Measurements from ENCODE around the gene ANTXR1.
"Not testable (repeated sequence)": the region's sequence is repeated elsewhere in the genome, so short reads cannot be mapped to it uniquely, and the experiment has no call there.

Gene ANTXR1

GRCh38 chr2:69244882-69245281, 231.9 kb downstream of the ANTXR1 start:
- DNase-seq = no peak

GRCh38 chr2:69247583-69247982, 234.6 kb downstream of the ANTXR1 start:
- no peak for DNase-seq

DNA sequence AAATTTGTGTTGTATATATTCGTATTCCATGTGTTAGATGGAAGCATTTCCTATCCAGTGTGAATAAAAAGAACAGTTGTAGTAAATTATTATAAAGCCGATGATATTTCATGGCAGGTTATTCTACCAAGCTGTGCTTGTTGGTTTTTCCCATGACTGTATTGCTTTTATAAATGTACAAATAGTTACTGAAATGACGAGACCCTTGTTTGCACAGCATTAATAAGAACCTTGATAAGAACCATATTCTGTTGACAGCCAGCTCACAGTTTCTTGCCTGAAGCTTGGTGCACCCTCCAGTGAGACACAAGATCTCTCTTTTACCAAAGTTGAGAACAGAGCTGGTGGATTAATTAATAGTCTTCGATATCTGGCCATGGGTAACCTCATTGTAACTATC, 235.3 kb downstream of the ANTXR1 start:
- DNase-seq = no peak

- no peak for DNase-seq
Observed at GRCh38 chr2:69250981-69251380, 238.0 kb downstream of the ANTXR1 start.

- DNase-seq = no peak
Observed at GRCh38 chr2:69251943-69252342, 239.0 kb downstream of the ANTXR1 start.

- no peak for DNase-seq
Observed at GRCh38 chr2:69253112-69253511, 240.1 kb downstream of the ANTXR1 start.

- peak; percentile 67 for DNase-seq
Observed at GRCh38 chr2:69253611-69254301, 240.8 kb downstream of the ANTXR1 start.

DNA sequence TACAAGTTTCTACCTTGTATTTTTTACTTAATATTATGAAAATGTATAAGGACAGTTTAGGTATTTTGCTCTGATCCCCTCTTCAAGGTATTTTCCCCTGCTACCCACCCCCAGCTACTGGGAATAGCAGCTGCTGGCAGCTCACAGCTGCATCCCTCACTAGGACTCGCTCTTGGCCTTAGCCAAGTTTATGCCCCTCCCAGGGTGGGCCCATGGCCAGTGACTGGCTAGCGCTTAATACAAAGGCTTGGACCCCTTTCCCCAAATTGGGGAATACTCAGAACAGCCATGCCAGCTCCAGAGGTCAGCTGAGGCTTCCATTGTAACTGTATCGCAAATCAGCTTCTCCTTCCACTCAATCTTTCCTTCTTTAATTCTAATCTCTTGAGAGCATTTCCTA, 242.8 kb downstream of the ANTXR1 start:
- no peak for DNase-seq

- not testable (repeated sequence) for DNase-seq
Observed at GRCh38 chr2:69259994-69260591, 247.1 kb downstream of the ANTXR1 start.

GRCh38 chr2:69260666-69261065, 247.7 kb downstream of the ANTXR1 start:
- no peak for DNase-seq

DNA sequence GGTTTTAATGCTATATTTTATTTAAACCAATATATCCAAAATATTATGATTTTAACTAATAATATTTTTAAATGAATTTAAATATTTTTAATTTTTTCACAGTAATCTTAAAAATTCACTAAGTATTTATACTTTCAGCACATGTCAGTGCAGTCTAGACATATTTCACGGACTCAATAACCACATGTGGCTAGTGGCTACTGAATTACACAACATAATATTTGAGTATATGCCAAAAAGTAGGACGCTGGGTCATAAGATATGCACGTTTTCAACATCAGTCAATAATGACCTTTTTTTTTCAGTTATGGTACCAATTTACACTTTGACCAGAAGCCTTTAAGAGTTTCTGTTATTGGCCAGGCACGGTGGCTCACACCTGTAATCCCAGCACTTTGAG, 256.4 kb downstream of the ANTXR1 start:
- DNase-seq = no peak

DNA sequence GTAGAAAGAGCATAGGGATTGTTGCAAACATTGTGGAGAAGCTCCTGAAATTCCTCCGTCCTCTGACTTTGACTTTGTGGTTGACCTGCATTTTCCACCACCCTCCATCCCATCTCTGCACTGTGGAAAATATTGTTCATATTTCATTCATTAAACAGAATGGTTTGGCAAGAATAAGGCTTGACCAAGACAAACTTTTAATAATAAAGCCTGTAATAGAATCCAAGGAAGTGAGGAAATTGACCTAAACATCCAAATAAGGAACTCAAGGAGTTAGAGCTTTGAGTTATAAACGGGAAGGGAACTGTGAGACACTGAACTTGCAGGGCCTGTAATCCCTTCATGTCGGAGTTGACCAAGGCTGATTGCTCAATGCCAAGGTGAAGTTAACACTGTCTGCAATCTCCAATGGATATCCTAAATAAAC, 258.9 kb downstream of the ANTXR1 start:
- DNase-seq = no peak

DNA sequence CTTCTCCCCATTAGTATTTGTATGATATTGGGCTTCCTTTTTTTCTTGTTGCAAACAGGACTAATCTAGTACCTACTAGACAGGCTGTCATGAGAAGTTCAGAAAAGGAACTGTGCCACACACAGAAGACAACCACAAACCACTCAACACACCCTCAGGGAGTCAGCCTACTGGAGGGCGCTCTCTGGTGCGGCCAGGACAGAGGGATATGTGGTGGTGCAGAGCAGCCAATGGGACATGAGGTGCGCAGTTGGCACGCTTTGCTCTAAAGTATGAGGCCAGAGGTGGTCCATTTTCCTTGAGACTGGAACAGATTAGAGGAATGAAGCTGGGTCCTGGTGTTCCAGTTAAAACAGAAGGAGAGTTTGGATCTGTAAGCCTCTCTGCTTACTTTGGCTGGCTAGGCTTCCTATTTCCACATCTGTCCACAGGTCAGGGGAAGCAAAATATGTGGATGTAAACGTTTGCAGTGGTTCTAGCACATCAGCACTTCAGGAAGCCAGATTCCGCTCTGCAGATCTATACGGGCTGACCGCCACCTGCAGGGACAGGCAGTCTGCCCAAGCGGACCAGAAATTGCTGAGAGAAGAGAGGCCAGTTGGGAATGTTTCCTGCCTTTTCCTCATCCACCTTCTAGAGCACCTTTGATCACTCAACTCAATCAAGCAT, 260.0 kb downstream of the ANTXR1 start:
- DNase-seq = no peak

DNA sequence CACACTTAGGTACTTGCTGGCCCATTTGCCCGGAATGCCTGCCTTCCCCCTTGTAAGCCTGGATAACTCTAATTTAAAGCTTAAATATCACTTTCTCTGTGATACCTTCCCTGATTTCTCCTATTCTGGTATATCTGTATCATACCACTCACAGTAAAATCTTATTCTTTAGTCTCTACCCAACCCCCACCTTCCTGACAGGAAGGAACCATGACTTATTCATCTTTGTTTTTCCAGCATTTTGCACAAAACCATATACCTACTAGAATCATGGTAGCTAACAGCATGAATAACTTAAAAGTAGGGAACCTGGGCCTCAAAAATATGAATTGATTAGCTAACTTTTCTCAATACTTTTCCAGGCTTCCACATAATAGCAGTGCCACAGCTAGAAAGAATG, 262.5 kb downstream of the ANTXR1 start:
- no peak for DNase-seq

DNA sequence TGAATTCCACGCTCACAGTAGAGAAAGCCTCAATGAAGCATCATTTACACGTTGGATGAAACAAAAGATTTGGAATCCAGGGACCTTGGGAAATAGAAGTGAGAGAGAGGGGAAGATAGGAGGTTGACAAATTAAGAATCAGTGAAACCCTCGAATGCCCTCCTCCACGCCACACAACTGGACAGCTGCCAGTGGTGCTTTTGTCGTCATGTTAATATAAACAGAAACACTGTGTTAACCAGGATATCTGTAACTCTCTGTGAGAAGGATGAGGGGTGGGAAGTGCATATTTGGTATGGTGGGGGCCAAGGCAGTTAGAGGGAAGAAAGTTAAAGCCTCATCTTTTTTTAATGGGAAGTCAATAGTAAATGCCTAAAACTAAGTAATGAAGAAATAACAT, 265.4 kb downstream of the ANTXR1 start:
- no peak for DNase-seq

DNA sequence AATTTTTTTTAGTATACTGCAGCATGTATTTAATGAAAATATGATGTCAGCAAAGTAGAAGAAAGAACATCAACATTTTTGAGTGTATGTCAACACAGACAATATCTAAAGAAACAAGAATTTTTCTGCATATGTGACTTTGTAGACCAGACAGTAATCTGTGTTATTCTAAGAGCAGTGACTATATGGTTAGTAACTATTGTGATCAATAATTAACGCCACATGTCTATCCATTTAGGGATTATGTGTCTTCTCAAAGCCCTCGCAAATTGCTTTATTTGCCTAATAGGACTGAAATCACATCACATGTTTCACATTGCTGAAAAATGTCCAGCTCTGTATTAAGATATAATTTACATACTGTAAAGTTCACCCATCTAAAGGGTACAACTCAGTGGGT, 266.2 kb downstream of the ANTXR1 start:
- no peak for DNase-seq

GRCh38 chr2:69279931-69280681, 267.1 kb downstream of the ANTXR1 start:
- DNase-seq = no peak

DNA sequence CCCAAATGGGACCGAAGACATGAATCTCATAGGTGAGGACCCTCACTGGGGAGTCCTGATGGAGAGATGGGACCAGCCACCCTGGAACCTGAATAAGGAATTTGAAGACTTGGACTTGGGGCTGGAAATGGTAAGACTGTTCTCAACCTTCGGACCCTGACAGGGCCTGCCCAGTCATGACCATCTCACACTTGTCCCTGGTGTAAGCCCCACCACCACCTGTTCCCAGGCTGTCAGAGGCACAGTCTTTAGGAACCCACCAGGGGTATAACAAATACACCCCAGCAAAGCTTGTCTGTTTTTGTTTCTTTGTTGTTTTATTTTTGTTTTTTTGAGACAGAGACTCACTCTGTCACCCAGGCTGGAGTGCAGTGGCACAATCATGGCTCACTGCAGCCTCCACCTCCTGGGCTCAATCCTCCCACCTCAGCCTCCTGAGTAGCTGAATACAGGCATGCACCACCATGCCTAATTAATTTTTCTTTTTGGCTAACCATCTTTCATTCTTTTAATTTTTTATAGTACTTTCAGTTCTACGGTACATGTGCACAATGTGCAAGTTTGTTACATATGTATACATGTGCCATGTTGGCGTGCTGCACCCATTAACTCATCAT, 267.9 kb downstream of the ANTXR1 start:
- DNase-seq = no peak

GRCh38 chr2:69285379-69285894, 272.5 kb downstream of the ANTXR1 start:
- DNase-seq = no peak

DNA sequence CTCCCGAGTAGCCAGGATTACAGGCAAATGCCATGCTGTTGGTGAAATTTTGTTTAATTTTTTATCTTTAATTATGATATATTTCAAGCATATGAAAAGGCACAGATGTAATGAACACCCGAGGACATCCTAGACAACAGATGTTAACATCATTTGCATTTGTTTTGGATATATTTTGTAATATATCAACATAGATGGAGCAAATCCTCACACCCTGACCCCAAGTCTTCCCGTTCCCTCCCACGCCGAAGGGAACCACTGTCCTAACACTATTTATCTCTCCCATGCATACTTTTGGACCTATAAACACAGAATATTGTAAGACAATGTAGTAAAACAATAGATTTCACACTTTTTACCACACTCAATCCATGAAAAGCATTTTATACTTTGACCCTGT, 274.6 kb downstream of the ANTXR1 start:
- DNase-seq = no peak

DNA sequence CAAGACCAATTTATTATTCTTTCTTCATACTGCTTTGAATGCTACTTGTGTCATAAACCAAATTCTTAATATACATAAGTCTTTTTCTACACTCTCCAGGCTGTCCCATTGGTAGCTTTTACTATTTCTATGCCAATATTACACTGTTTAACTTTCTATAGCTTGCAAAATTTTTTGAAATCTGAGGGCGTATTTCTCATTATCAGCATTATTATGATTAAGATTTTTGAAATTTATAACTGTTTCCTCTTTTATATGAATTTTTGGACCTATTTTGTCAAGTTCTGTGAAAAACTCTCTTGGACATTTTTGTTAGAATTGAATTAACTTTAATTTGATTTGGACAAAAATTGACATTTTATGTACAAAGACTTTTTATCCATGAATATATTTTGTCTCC, 275.4 kb downstream of the ANTXR1 start:
- DNase-seq = no peak

DNA sequence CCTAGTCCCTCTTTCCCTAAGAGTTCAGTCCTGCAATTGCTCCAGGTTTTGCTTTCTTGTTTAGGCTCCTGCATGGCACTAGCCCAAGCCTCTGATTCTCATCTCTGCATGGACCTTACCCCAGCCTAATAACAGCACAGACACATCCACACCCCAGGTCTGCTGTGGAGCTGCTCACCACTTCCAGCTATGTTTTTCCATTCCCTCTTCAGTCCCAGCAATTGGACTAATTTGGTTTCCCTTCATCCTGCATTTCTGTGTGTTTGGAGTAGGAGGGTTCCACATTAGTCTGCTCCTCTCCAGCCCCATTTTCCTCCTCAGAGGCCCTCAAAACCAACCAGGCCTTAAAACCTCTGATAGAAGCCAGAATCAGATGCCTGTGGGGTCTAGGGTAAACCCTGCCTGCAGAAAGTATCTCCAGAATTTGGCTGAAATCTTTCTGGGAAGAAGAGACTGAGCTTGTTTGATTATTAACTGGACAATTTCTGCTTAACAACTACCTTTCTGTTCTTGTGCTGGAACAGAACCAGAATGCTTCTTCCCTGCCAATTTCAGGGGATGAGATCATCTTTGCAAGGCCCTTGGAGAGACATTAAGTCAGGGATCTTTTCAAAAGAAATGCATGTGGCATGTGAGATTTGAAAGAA, 278.1 kb downstream of the ANTXR1 start:
- no peak for DNase-seq

Measured in T1000 (cell line).